IPS-20b (cell line): ENCODE measurements around the gene CCNT2.

Experiments
- H3K27ac ChIP-seq: one replicate; pipeline ENCODE4 v1.5.1; 2013; ENCODE audit warnings: low read length
- H3K27me3 ChIP-seq: 2 replicates; pipeline ENCODE4 v1.6.1; 2013; ENCODE audit warnings: mild to moderate bottlenecking, low read length, inconsistent platforms; ENCODE audit not compliant: insufficient read depth
- H3K36me3 ChIP-seq: 2 replicates; pipeline ENCODE4 v1.6.1; 2013; ENCODE audit warnings: low read depth, mild to moderate bottlenecking, inconsistent platforms, low read length, moderate library complexity; ENCODE audit not compliant: insufficient read depth
- H3K4me1 ChIP-seq: 2 replicates; pipeline ENCODE4 v1.6.1; 2013; ENCODE audit warnings: mild to moderate bottlenecking, control low read depth, inconsistent platforms, low read length, moderate library complexity; ENCODE audit not compliant: insufficient read depth
- H3K4me3 ChIP-seq: 2 replicates; pipeline ENCODE4 v1.5.1; 2013; ENCODE audit warnings: mild to moderate bottlenecking, low read length, inconsistent platforms
- H3K9ac ChIP-seq: 2 replicates; pipeline ENCODE4 v1.6.1; 2013; ENCODE audit warnings: low read depth, mild to moderate bottlenecking, inconsistent platforms, low read length, moderate library complexity
- H3K9me3 ChIP-seq: 2 replicates; pipeline ENCODE4 v1.6.1; 2013; ENCODE audit warnings: mild to moderate bottlenecking, low read depth, low read length, inconsistent platforms; ENCODE audit not compliant: insufficient read depth

CCNT2 gene

GRCh38 chr2:134980639-134981038 is 62.0 kb downstream of the CCNT2 start:
- no peaks in the 10 kb centered on the region for H3K4me1 ChIP-seq
- H3K4me3 ChIP-seq: no peak overlapping the region
- no peak overlapping the region for H3K27ac ChIP-seq
- H3K36me3 ChIP-seq: no peaks in the 10 kb centered on the region
- H3K9ac ChIP-seq: no peak overlapping the region
- no peaks in the 10 kb centered on the region for H3K27me3 ChIP-seq
- H3K9me3 ChIP-seq: no peaks in the 10 kb centered on the region

- Histone ChIP-seq H3K27ac (no peak overlapping the region), H3K9ac (no peak overlapping the region), H3K36me3 (no peaks in the 10 kb centered on the region), H3K4me3 (no peak overlapping the region), H3K9me3 (no peaks in the 10 kb centered on the region), H3K4me1 (no peaks in the 10 kb centered on the region), H3K27me3 (no peaks in the 10 kb centered on the region)
Measured at GRCh38 chr2:134982603-134983002, 64.0 kb downstream of the CCNT2 start.

- H3K27me3 ChIP-seq: no peaks in the 10 kb centered on the region
- H3K36me3 ChIP-seq: no peaks in the 10 kb centered on the region
- no peaks in the 10 kb centered on the region for H3K4me1 ChIP-seq
- no peak overlapping the region for H3K4me3 ChIP-seq
- no peak overlapping the region for H3K27ac ChIP-seq
- no peak overlapping the region for H3K9ac ChIP-seq
- no peaks in the 10 kb centered on the region for H3K9me3 ChIP-seq
Measured at GRCh38 chr2:134985061-134985460, 66.4 kb downstream of the CCNT2 start.

- no peak overlapping the region for H3K9ac ChIP-seq
- no peak overlapping the region for H3K4me3 ChIP-seq
- H3K4me1 ChIP-seq: no peaks in the 10 kb centered on the region
- no peaks in the 10 kb centered on the region for H3K9me3 ChIP-seq
- H3K27me3 ChIP-seq: no peaks in the 10 kb centered on the region
- H3K36me3 ChIP-seq: no peaks in the 10 kb centered on the region
- no peak overlapping the region for H3K27ac ChIP-seq
Measured at GRCh38 chr2:134988994-134989605, 70.5 kb downstream of the CCNT2 start.

GRCh38 chr2:134999521-134999920 is 80.9 kb downstream of the CCNT2 start:
- no peaks in the 10 kb centered on the region for H3K4me1 ChIP-seq
- no peak overlapping the region for H3K4me3 ChIP-seq
- H3K9me3 ChIP-seq: no peaks in the 10 kb centered on the region
- H3K27ac ChIP-seq: no peak overlapping the region
- H3K9ac ChIP-seq: no peak overlapping the region
- no peaks in the 10 kb centered on the region for H3K36me3 ChIP-seq
- peaks cover 2% of the 10 kb centered on the region for H3K27me3 ChIP-seq

GRCh38 chr2:135002836-135003235 is 84.2 kb downstream of the CCNT2 start:
- Histone ChIP-seq H3K9me3 (no peaks in the 10 kb centered on the region), H3K27me3 (peaks cover 6% of the 10 kb centered on the region), H3K9ac (no peak overlapping the region), H3K27ac (no peak overlapping the region), H3K4me3 (no peak overlapping the region), H3K36me3 (no peaks in the 10 kb centered on the region), H3K4me1 (peaks cover 9% of the 10 kb centered on the region; the same call in 1 of the 2 replicates)

GRCh38 chr2:135004005-135004746 is 85.6 kb downstream of the CCNT2 start:
- H3K36me3 ChIP-seq: no peaks in the 10 kb centered on the region
- H3K4me3 ChIP-seq: no peak overlapping the region
- H3K9ac ChIP-seq: no peak overlapping the region
- H3K27me3 ChIP-seq: peaks cover 6% of the 10 kb centered on the region
- H3K4me1 ChIP-seq: peaks cover 9% of the 10 kb centered on the region; the same call in 1 of the 2 replicates
- no peak overlapping the region for H3K27ac ChIP-seq
- H3K9me3 ChIP-seq: no peaks in the 10 kb centered on the region

GRCh38 chr2:135005753-135006152 is 87.1 kb downstream of the CCNT2 start:
- H3K27ac ChIP-seq: no peak overlapping the region
- H3K4me3 ChIP-seq: no peak overlapping the region
- H3K4me1 ChIP-seq: peaks cover 9% of the 10 kb centered on the region; the same call in 1 of the 2 replicates
- no peaks in the 10 kb centered on the region for H3K9me3 ChIP-seq
- peaks cover 6% of the 10 kb centered on the region for H3K27me3 ChIP-seq
- H3K36me3 ChIP-seq: no peaks in the 10 kb centered on the region
- no peak overlapping the region for H3K9ac ChIP-seq
